Measurements from ENCODE around the gene ATP2A1.

GRCh38 chr16:28843766-28844165, 34.5 kb upstream of the ATP2A1 start:
- TF ChIP-seq PATZ1 (CRISPR knock-in tag; IDR thresholded peaks at IDR 0.05; ENCODE audit: borderline replicate concordance) (no peak), PPARA (CRISPR knock-in tag; IDR thresholded peaks at IDR 0.05; ENCODE audit: borderline replicate concordance) (no peak), ZFP3 (CRISPR knock-in tag; IDR thresholded peaks at IDR 0.05) (no peak), SNAI2 (CRISPR knock-in tag; IDR thresholded peaks at IDR 0.05) (no peak), ZNF70 (CRISPR knock-in tag; IDR thresholded peaks at IDR 0.05) (no peak), RARB (CRISPR knock-in tag; IDR thresholded peaks at IDR 0.05) (no peak), ZFP30 (CRISPR knock-in tag; IDR thresholded peaks at IDR 0.05) (no peak), CSRNP3 (CRISPR knock-in tag; IDR thresholded peaks at IDR 0.05) (no peak)

Data from SK-N-SH treated with all-trans-retinoic acid at 6 μM for 48 hours (cell line).